Fibroblast of mammary gland (primary cell): Measurements from ENCODE around the gene LYRM2.

ENCODE experiments used
- DNase-seq: peaks from one replicate; pipeline ENCODE4 v3.0.0-alpha.2; 2010; ENCODE audit warnings: low read depth
- H3K4me3 ChIP-seq: 2 replicates; pipeline ENCODE4 v1.5.1; 2011; ENCODE audit warnings: low read depth, mild to moderate bottlenecking, low read length, moderate library complexity; ENCODE audit not compliant: control insufficient read depth
- CTCF ChIP-seq: conservative IDR thresholded peaks from 2 replicates; pipeline ENCODE4 v1.5.1; 2011; ENCODE audit warnings: low read depth, low read length, inconsistent platforms; ENCODE audit not compliant: control insufficient read depth, insufficient read depth

LYRM2 gene

GRCh38 chr6:89563866-89564265 lies 74.7 kb downstream of the LYRM2 start:
- no peak overlapping the region for H3K4me3 ChIP-seq
- no peak for TF ChIP-seq CTCF
- no peak for DNase-seq

DNA sequence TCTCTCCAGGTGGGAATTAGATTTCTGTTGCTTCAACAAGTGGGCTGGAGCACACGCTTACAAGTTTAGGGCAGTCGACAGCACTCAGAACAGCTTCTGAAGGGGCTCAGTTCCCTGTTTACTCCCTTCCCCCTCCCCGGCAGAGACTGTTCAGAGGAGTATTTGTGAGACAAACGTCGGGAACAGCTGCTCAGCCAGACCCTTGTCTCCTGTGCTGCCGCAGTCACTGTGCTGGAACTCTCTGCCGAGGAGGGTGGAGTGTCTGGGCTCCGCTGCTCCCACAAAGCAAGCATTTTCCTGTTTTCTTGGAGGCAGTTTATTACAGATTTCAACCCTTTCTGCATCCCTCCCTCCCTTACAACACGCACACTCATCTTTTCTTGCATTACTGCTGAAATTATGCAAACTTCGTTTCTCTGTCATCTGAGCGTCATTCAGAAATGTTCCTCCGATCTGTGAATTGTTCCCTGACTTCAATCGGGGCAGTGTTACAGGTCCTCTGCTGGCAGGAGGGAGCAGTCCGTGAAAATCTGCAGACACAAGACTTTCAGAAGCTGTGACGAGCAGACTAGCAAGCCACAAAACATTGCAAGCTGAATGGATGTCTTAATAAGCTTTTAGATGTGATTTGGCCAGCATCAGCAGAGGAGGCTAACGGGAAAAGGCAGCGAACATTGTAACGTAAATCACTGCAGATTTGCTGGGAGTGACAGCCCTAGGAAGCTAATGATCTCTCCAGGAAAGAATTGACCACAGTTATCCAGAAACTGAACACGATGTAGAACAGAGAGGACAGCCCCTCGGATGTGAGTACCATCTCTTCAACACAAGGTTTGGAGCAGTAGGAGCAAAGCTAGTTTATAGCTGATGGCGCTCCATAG lies 76.2 kb downstream of the LYRM2 start:
- no peak overlapping the region for H3K4me3 ChIP-seq
- DNase-seq, result peak; percentile 2
- TF ChIP-seq CTCF, result no peak

DNA sequence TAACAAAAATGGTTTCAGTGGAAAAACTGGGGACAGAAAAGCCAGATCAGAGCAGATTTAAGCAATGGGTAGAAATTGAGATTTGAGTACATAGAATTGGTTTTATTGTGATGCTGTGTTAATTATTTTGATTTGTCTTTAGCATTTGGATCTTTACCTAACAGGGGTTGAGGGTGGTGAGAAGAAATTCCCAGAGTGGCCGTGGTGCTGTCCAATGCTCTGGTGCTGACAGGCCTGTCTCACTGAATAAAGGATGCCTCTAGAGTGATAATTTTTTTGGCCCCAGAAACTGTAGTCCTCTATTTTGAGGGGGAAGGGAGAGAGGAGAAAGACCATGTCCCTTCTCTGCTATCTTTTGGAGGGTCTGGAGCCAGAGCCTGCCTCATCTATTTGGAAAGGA lies 79.1 kb downstream of the LYRM2 start:
- TF ChIP-seq CTCF, result no peak
- no peak for DNase-seq
- no peak overlapping the region for H3K4me3 ChIP-seq

DNA sequence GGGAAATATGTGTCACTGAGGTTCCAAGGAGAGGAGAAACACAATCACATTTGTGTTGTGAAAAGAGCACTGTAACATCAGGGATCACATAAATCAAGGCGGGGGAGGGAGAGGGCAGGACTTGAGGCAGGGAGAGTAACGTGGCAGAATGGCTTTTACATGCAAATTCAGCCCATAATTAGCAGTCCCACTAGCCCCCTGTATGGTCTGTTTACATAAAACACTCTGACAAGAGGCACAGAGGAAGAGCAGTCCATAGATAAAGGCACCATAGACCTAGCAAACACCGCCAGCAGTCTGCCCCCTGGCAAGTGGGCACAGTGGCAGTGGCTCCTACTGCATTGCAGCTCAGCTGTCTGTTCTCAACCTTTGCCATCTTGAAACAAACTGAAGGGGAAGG lies 82.7 kb downstream of the LYRM2 start:
- DNase-seq, result no peak
- no peak for TF ChIP-seq CTCF
- H3K4me3 ChIP-seq, result no peak overlapping the region

- H3K4me3 ChIP-seq, result no peak overlapping the region
- no peak for DNase-seq
- TF ChIP-seq CTCF, result no peak
These were observed 83.5 kb downstream of the LYRM2 start for GRCh38 chr6:89555031-89555430.

- no peak overlapping the region for H3K4me3 ChIP-seq
- TF ChIP-seq CTCF, result no peak
- no peak for DNase-seq
These were observed 84.4 kb downstream of the LYRM2 start for GRCh38 chr6:89554106-89554505.
